Left ventricle myocardium inferior (tissue), 1 donor: ENCODE results near the gene PSMD14. TPM values are rescaled to one million over a fixed set of nuclear protein-coding genes. Genes with fewer than 3 reads are reported as not detected.
A peak's percentile ranks its signal among the peaks of the same experiment; 100 is the strongest.

Experiments used
- DNase-seq: peaks from one replicate; pipeline ENCODE4 v3.0.0-alpha.2; 2020
- H3K27ac ChIP-seq: fragments of 200-600 bp; replicated peaks from 2 replicates; pipeline ENCODE4 v1.8.0; 2021
- H3K27me3 ChIP-seq: fragments of 200-600 bp; 2 replicates; pipeline ENCODE4 v1.8.0; 2021; ENCODE audit warnings: low read depth
- H3K36me3 ChIP-seq: fragments of 200-600 bp; 2 replicates; pipeline ENCODE4 v1.8.0; 2021
- H3K4me1 ChIP-seq: fragments of 200-600 bp; 2 replicates; pipeline ENCODE4 v1.8.0; 2021
- H3K4me3 ChIP-seq: fragments of 200-600 bp; 2 replicates; pipeline ENCODE4 v1.8.0; 2021; ENCODE audit warnings: mild to moderate bottlenecking, moderate library complexity
- H3K9me3 ChIP-seq: fragments of 200-600 bp; replicated peaks from 2 replicates; pipeline ENCODE4 v1.8.0; 2021
- CTCF ChIP-seq: fragments of 200-600 bp; IDR thresholded peaks from 2 replicates; pipeline ENCODE4 v1.8.0; 2021; ENCODE audit warnings: antibody characterized with exemption, mild to moderate bottlenecking, borderline replicate concordance
- intact Hi-C: fragments of 100-400 bp; cut with micrococcal nuclease; formaldehyde crosslinking; loops from one replicate; pipeline ENCODE4 v1.11.0; 2022
- total RNA-seq: library from RNA; stranded (reverse); fragmentation: NEBNext Ultra II Directional; extraction: Animal tissue kit (Norgen Biotek cat#: 25700); gene quantifications from one replicate; pipeline ENCODE4 v1.2.1, GENCODE V29; 2021
- donor health status: DM: no; HTN: yes; CAD: no; lungs with severe emphysema.

PSMD14 gene
- total RNA-seq, 1 donor from 2014 or later: 42.3 TPM

GRCh38 chr2:161420406-161421074, 112.3 kb downstream of the PSMD14 start:
- H3K36me3 ChIP-seq: no peaks in the 10 kb centered on the region
- no peak overlapping the region for H3K27ac ChIP-seq
- H3K9me3 ChIP-seq: no peaks in the 10 kb centered on the region
- DNase-seq: no peak
- TF ChIP-seq CTCF: no peak
- H3K4me3 ChIP-seq: no peak overlapping the region
- peaks cover 100% of the 10 kb centered on the region for H3K27me3 ChIP-seq
- H3K4me1 ChIP-seq: peaks cover 48% of the 10 kb centered on the region
- intact Hi-C loops: no loop called here

DNA sequence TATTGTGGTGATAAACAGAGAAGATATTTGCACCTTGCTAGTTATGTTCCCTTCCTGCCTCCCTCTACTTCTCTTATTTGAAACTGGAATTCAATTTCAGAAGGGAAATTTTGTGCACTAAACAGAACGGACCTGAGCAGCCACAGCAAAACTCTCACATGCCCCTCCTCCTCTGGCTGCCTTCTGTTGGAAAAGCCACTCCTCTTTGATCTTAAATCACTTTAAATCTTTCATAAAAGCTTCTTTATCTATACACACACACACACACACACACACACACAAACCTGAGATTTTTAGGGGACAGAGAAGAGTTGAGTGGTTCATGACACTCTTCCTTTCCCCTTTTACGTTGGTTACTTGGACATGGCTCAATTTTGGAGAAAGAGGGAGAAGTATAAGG, 113.5 kb downstream of the PSMD14 start:
- peaks cover 36% of the 10 kb centered on the region for H3K4me1 ChIP-seq
- H3K36me3 ChIP-seq: no peaks in the 10 kb centered on the region
- TF ChIP-seq CTCF: no peak
- no peak overlapping the region for H3K27ac ChIP-seq
- no peak for DNase-seq
- no peaks in the 10 kb centered on the region for H3K9me3 ChIP-seq
- peaks cover 100% of the 10 kb centered on the region for H3K27me3 ChIP-seq
- intact Hi-C loops: no loop called here
- H3K4me3 ChIP-seq: no peak overlapping the region

- Histone ChIP-seq H3K27ac (no peak overlapping the region), H3K4me1 (peaks cover 37% of the 10 kb centered on the region), H3K9me3 (no peaks in the 10 kb centered on the region), H3K27me3 (peaks cover 100% of the 10 kb centered on the region), H3K4me3 (peak overlapping the region; percentile 57), H3K36me3 (no peaks in the 10 kb centered on the region)
- intact Hi-C loops: no loop called here
- TF ChIP-seq CTCF: no peak
- DNase-seq: no peak
Measured at GRCh38 chr2:161422816-161423403, 114.7 kb downstream of the PSMD14 start.

DNA sequence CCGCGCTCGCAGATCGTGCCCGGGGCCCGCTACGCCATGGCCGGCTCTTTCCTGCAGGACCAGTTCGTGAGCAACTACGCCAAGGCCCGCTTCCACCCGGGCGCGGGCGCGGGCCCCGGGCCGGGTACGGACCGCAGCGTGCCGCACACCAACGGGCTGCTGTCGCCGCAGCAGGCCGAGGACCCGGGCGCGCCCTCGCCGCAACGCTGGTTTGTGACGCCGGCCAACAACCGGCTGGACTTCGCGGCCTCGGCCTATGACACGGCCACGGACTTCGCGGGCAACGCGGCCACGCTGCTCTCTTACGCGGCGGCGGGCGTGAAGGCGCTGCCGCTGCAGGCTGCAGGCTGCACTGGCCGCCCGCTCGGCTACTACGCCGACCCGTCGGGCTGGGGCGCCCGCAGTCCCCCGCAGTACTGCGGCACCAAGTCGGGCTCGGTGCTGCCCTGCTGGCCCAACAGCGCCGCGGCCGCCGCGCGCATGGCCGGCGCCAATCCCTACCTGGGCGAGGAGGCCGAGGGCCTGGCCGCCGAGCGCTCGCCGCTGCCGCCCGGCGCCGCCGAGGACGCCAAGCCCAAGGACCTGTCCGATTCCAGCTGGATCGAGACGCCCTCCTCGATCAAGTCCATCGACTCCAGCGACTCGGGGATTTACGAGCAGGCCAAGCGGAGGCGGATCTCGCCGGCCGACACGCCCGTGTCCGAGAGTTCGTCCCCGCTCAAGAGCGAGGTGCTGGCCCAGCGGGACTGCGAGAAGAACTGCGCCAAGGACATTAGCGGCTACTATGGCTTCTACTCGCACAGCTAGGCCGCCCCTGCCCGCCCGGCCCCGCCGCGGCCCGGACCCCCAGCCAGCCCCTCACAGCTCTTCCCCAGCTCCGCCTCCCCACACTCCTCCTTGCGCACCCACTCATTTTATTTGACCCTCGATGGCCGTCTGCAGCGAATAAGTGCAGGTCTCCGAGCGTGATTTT, 115.5 kb downstream of the PSMD14 start:
- H3K36me3 ChIP-seq: no peaks in the 10 kb centered on the region

More for the DNA sequence above, 115.5 kb downstream of the PSMD14 start:
- intact Hi-C loops: no loop called here
- Histone ChIP-seq H3K27me3 (peaks cover 100% of the 10 kb centered on the region), H3K27ac (no peak overlapping the region), H3K9me3 (no peaks in the 10 kb centered on the region), H3K4me1 (peaks cover 32% of the 10 kb centered on the region), H3K4me3 (peak overlapping the region; percentile 57)
- no peak for TF ChIP-seq CTCF
- no peak for DNase-seq
